NCI-H1105 treated with DMSO at 0.1 percent for 48 hours (cell line): ENCODE measurements around the gene RCVRN.

ENCODE experiments used
- DNase-seq: peaks from one replicate; lab custom pipeline; 2025; lab: John Stamatoyannopoulos, UW

Gene RCVRN

DNA sequence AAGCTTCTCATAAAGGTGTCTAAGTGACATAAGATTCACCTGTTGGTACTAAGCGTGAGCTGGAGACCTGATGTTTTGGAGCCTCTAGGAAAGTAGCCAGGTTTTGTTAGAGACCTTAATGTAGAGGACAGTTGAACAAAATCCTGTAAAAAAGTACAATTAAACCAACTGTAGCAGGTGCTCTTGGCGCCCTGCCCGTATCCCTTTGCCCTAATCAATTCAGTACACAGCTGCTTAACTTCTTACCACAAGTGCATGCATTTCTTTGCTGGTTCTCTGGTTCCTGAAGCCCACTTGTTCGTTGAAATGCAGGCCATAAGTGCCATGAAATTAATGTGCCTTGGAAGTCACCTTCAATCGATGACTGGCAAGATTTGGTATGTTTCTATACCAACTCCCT, 54.9 kb downstream of the RCVRN start:
- no peak for DNase-seq
